Thyroid gland (tissue), 4 donors: ENCODE results near the gene DHPS. TPM values are rescaled to one million over a fixed set of nuclear protein-coding genes. Genes with fewer than 3 reads are reported as not detected.
"Not testable (repeated sequence)": the region's sequence is repeated elsewhere in the genome, so short reads cannot be mapped to it uniquely, and the experiment has no call there.

Source experiments
- DNase-seq, 2 donors: peaks; one replicate each; pipeline ENCODE4 v3.0.0-alpha.2; 2019
- H3K27ac ChIP-seq, 3 donors: fragments of 200-600 bp; sonication (generic); 1 replicate in 2 of 3; 2 replicates in 1 of 3; pipeline ENCODE4 v1.5.1; 2016 to 2019; ENCODE audit warnings: mild to moderate bottlenecking in 1 of 3, moderate library complexity in 1 of 3
- H3K27me3 ChIP-seq: fragments of 200-600 bp; sonication (generic); one replicate; pipeline ENCODE4 v1.5.1; 2019
- H3K36me3 ChIP-seq, 2 donors: fragments of 200-600 bp; sonication (generic); one replicate each; pipeline ENCODE4 v1.5.1; 2016 to 2019
- H3K4me1 ChIP-seq, 2 donors: fragments of 200-600 bp; sonication (generic); one replicate each; pipeline ENCODE4 v1.5.1; 2017 to 2019
- H3K4me3 ChIP-seq, 3 donors: fragments of 200-600 bp; sonication (generic); replicated peaks in 1 of 3; 1 replicate in 2 of 3; 2 replicates in 1 of 3; pipeline ENCODE4 v1.5.1; 2016; ENCODE audit warnings: mild to moderate bottlenecking in 1 of 3
- H3K9me3 ChIP-seq: fragments of 200-600 bp; sonication (generic); one replicate; pipeline ENCODE4 v1.5.1; 2017
- POLR2A ChIP-seq, 2 donors: fragments of 450-650 bp; IDR thresholded peaks; one replicate each; pipeline ENCODE4 v1.6.1; 2017; ENCODE audit warnings: antibody characterized with exemption in 2 of 2, mild to moderate bottlenecking in 2 of 2, moderate library complexity in 1 of 2
- WGBS, 2 donors: methylation state at CpG; one replicate each; pipeline ENCODE4 v1.1.5; 2017; 5-methylcytosine and 5-hydroxymethylcytosine counted together
- intact Hi-C: fragments of 100-400 bp; cut with DNase I; formaldehyde crosslinking; loops from one replicate; pipeline ENCODE4 v1.15.1; 2023
- total RNA-seq, 4 donors: library from RNA; depleted of rRNA; stranded (reverse); fragments of >200 nt; gene quantifications; one replicate each; pipeline ENCODE4 v1.2.3, GENCODE V29; 2016
- TF ChIP-seq, protein P1 (sequence below), 6 experiments: fragments of 200-600 bp in 3 of 6; fragments of 450-650 bp in 3 of 6; sonication (generic) in 3 of 6; IDR thresholded peaks; one replicate each; pipeline ENCODE4 v1.5.1; 2016 to 2019; ENCODE audit warnings: antibody characterized with exemption in 6 of 6, mild to moderate bottlenecking in 2 of 6, inconsistent platforms in 1 of 6, moderate library complexity in 1 of 6

Gene DHPS
- total RNA-seq, 4 donors from 2014 or later = 105 to 122 (median 115) TPM

GRCh38 chr19:12712077-12712476 is 30.4 kb upstream of the DHPS start:
- TF ChIP-seq, protein P1, sequence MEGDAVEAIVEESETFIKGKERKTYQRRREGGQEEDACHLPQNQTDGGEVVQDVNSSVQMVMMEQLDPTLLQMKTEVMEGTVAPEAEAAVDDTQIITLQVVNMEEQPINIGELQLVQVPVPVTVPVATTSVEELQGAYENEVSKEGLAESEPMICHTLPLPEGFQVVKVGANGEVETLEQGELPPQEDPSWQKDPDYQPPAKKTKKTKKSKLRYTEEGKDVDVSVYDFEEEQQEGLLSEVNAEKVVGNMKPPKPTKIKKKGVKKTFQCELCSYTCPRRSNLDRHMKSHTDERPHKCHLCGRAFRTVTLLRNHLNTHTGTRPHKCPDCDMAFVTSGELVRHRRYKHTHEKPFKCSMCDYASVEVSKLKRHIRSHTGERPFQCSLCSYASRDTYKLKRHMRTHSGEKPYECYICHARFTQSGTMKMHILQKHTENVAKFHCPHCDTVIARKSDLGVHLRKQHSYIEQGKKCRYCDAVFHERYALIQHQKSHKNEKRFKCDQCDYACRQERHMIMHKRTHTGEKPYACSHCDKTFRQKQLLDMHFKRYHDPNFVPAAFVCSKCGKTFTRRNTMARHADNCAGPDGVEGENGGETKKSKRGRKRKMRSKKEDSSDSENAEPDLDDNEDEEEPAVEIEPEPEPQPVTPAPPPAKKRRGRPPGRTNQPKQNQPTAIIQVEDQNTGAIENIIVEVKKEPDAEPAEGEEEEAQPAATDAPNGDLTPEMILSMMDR (IDR thresholded peaks at IDR 0.05) = peak in 4 of 6 experiments; percentile 18 to 46 (median 40)
- H3K4me3 ChIP-seq, H3K27me3 ChIP-seq, H3K9me3 ChIP-seq, H3K27ac ChIP-seq, H3K4me1 ChIP-seq, intact Hi-C loops: not testable (repeated sequence)
- H3K36me3 ChIP-seq = peaks cover 71 to 73% of the 10 kb centered on the region in 2 donors
- peak; percentile 44 to 48 for DNase-seq
- 77 to 90% methylated on average over 5 of the region's 14 CpGs for WGBS, 2 donors

DNA sequence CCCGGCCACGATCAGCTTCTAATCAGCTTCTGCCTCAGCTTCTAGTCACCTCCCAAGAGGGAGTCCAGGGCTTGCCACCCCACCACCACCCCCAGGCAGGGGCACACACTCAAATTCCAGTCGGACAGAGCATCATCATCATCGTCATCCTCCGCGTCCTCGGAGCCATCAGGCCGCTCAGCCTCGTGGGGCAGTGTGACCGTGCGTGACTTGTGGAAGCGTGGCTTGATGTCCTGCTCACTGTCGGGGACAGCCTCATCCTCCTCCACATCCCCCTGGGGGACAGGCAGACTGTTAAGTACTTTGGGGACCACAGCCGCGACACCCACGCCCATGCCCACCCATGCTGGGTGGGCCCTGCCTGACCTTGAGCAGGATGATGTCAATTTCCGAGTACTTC is 29.5 kb upstream of the DHPS start:
- H3K27ac ChIP-seq = no peak overlapping the region
- intact Hi-C loops = no loop called here
- WGBS, 2 donors = 95 to 98% methylated on average over 10 to 17 of the region's 17 CpGs
- TF ChIP-seq, protein P1 (IDR thresholded peaks at IDR 0.05) = no peak
- TF ChIP-seq POLR2A (IDR thresholded peaks at IDR 0.05) = no peak
- H3K27me3 ChIP-seq = no peaks in the 10 kb centered on the region
- peaks cover 77 to 78% of the 10 kb centered on the region in 2 donors for H3K36me3 ChIP-seq
- H3K4me1 ChIP-seq = no peaks in the 10 kb centered on the region
- no peak for DNase-seq
- no peak overlapping the region for H3K4me3 ChIP-seq
- no peaks in the 10 kb centered on the region for H3K9me3 ChIP-seq

DNA sequence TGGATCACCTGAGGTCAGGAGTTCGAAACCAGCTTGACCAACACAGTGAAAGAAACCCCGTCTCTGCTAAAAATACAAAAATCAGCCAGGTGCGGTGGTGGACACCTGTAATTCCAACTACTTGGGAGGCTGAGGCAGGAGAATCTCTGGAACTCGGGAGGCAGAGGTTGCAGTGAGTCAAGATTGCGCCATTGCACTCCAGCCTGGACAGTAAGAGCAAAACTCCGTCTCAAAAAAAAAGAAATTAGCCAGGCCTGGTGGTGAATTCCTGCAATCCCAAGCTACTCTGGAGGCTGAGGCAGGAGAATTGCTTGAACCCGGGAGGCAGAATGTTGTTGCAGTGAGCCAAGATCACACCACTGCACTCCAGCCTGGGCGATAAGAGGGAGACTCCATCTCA is 27.0 kb upstream of the DHPS start:
- Histone ChIP-seq H3K36me3 (peaks cover 80 to 81% of the 10 kb centered on the region in 2 donors), H3K27ac (no peak overlapping the region), H3K4me1 (no peaks in the 10 kb centered on the region), H3K4me3 (no peak overlapping the region), H3K27me3 (no peaks in the 10 kb centered on the region), H3K9me3 (no peaks in the 10 kb centered on the region)
- 95 to 97% methylated on average over 8 of the region's 8 CpGs for WGBS, 2 donors
- intact Hi-C loops = no loop called here
- no peak for TF ChIP-seq POLR2A (IDR thresholded peaks at IDR 0.05)
- TF ChIP-seq, protein P1 (IDR thresholded peaks at IDR 0.05) = no peak
- no peak for DNase-seq

DNA sequence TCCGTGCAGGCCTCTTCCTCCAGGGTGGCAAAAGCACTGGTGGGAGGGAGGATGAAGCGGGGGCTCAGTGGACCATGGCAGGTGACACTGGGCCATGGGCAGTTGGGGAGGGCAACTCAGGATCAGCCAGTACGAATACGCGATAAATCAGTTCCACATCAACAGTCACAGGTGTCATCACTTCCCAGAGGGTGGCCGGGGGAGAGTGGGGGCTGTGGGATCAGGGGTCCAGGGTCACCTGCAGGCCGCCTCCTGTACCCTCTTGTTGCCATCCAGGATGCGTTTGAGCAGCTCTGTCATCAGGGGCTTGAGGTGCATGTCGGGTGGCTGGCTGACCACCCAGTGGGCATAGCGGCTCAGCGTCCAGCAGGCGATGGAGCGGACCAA is 24.6 kb upstream of the DHPS start:
- Histone ChIP-seq H3K4me1 (no peaks in the 10 kb centered on the region), H3K4me3 (no peak overlapping the region), H3K9me3 (no peaks in the 10 kb centered on the region), H3K36me3 (peaks cover 86 to 93% of the 10 kb centered on the region in 2 donors), H3K27ac (no peak overlapping the region), H3K27me3 (no peaks in the 10 kb centered on the region)
- intact Hi-C loops = no loop called here
- TF ChIP-seq, protein P1 (IDR thresholded peaks at IDR 0.05) = no peak
- TF ChIP-seq POLR2A (IDR thresholded peaks at IDR 0.05) = no peak
- DNase-seq = no peak
- WGBS, 2 donors = 91 to 92% methylated on average over 11 of the region's 13 CpGs

GRCh38 chr19:12705654-12706331 is 24.1 kb upstream of the DHPS start:
- intact Hi-C loops = no loop called here
- DNase-seq = no peak
- H3K36me3 ChIP-seq = peaks cover 86 to 93% of the 10 kb centered on the region in 2 donors
- 91 to 92% methylated on average over 22 to 27 of the region's 29 CpGs for WGBS, 2 donors
- H3K27ac ChIP-seq = no peak overlapping the region
- no peaks in the 10 kb centered on the region for H3K9me3 ChIP-seq
- no peaks in the 10 kb centered on the region for H3K4me1 ChIP-seq
- TF ChIP-seq, protein P1 (IDR thresholded peaks at IDR 0.05) = no peak
- TF ChIP-seq POLR2A (IDR thresholded peaks at IDR 0.05) = no peak
- H3K4me3 ChIP-seq = no peak overlapping the region
- no peaks in the 10 kb centered on the region for H3K27me3 ChIP-seq
